ENCODE data around the gene INMT.
A peak's percentile ranks its signal among the peaks of the same experiment; 100 is the strongest.

INMT gene

GRCh38 chr7:30750683-30751650, 968 bp upstream of the INMT start:
- no peak for DNase-seq (ENCODE audit: low read depth in 2 of 2)

GRCh38 chr7:30752484-30752883, 549 bp downstream of the INMT start:
- no peak for DNase-seq (ENCODE audit: low read depth in 2 of 2)

GRCh38 chr7:30752979-30753378, 1.0 kb downstream of the INMT start:
- DNase-seq (ENCODE audit: low read depth in 2 of 2): no peak

- DNase-seq (ENCODE audit: low read depth in 2 of 2): no peak
These were observed 2.5 kb downstream of the INMT start for GRCh38 chr7:30754315-30754877.

- no peak for DNase-seq (ENCODE audit: low read depth in 2 of 2)
These were observed 3.6 kb downstream of the INMT start for GRCh38 chr7:30755384-30756154.

GRCh38 chr7:30757342-30757692, 5.4 kb downstream of the INMT start:
- no peak for DNase-seq (ENCODE audit: low read depth in 2 of 2)

GRCh38 chr7:30760514-30761213, 8.7 kb downstream of the INMT start:
- no peak for DNase-seq (ENCODE audit: low read depth in 2 of 2)

- no peak for DNase-seq (ENCODE audit: low read depth in 2 of 2)
These were observed 9.6 kb downstream of the INMT start for GRCh38 chr7:30761214-30762156.

GRCh38 chr7:30764030-30764975, 12.4 kb downstream of the INMT start:
- DNase-seq (ENCODE audit: low read depth in 2 of 2): no peak

- DNase-seq (ENCODE audit: low read depth in 2 of 2): no peak
These were observed 13.5 kb downstream of the INMT start for GRCh38 chr7:30765408-30765807.

- no peak for DNase-seq (ENCODE audit: low read depth in 2 of 2)
These were observed 18.9 kb downstream of the INMT start for GRCh38 chr7:30770845-30771173.

- peak; percentile 34 to 62 for DNase-seq (ENCODE audit: low read depth in 2 of 2)
These were observed 19.4 kb downstream of the INMT start, which contains the start of gene MINDY4 for GRCh38 chr7:30771174-30771879. Gene MINDY4 (plus strand): TSS chr7:30771417. CDS start chr7:30771494, 77 bp downstream.

GRCh38 chr7:30771880-30772425, 20.0 kb downstream of the INMT start:
- DNase-seq (ENCODE audit: low read depth in 2 of 2): no peak

GRCh38 chr7:30772984-30773383, 21.0 kb downstream of the INMT start:
- DNase-seq (ENCODE audit: low read depth in 2 of 2): no peak

GRCh38 chr7:30775992-30776391, 24.1 kb downstream of the INMT start:
- no peak for DNase-seq (ENCODE audit: low read depth in 2 of 2)

GRCh38 chr7:30776971-30777370, 25.0 kb downstream of the INMT start:
- DNase-seq (ENCODE audit: low read depth in 2 of 2): no peak

GRCh38 chr7:30778255-30779025, 26.5 kb downstream of the INMT start:
- DNase-seq (ENCODE audit: low read depth in 2 of 2): no peak

- DNase-seq (ENCODE audit: low read depth in 2 of 2): no peak
These were observed 27.6 kb downstream of the INMT start for GRCh38 chr7:30779574-30779973.

Data from stimulated activated CD4-positive, alpha-beta T cell treated with anti-CD3 and anti-CD28 coated beads, Interleukin-1b, Interleukin-23, amount 100 ng/mL, for 4 hours (primary cell).